ENCODE measurements around the gene MAML2. TPM values are rescaled to one million over a fixed set of nuclear protein-coding genes. Genes with fewer than 3 reads are reported as not detected.

MAML2 gene
- total and polyA plus RNA-seq, 2 of the 8 experiments (the other 6 are each of a cell fraction or from before 2014, with no cell fraction given) = 3.8 to 6.6 TPM

DNA sequence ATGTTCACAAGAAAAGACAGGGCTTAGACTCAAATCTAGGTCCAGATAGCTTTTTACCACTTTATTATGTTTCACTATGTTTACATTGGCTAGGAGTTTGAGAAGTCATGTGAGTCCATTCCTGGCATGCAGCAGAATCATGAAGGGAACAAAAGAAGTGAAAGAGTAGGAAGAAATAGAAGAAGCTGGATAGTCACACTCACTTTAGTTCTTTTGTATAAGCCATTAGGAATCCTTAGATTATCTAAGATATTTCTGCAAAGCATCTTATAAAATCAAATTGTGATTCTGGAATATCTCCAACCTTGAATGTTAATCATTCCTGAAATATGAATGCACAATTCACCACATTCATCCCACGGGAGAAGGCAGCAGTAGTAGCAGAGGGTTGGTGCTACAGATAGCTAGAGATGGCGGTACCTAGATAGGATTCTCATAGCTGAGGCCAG is 31.9 kb downstream of the MAML2 start:
- Histone ChIP-seq H3K9ac (replicated peaks in 1 of 4; ENCODE audit: extremely low read depth in 1 of 4, low read depth in 3 of 4, low read length in 3 of 4) (no peak overlapping the region), H3K23ac (ENCODE audit: insufficient read length) (no peak overlapping the region), H3K79me2 (ENCODE audit: control insufficient read depth in 1 of 2, insufficient read depth in 2 of 2, low read length in 2 of 2) (no peaks in the 10 kb centered on the region), H4K20me1 (replicated peaks in 1 of 2; ENCODE audit: control insufficient read depth in 1 of 2, insufficient read depth in 2 of 2, low read length in 2 of 2) (no peaks in the 10 kb centered on the region), H3K4me1 (replicated peaks in 1 of 4; ENCODE audit: control insufficient read depth in 3 of 4, insufficient read depth in 4 of 4, low read length in 3 of 4) (peaks cover 0 to 15% (median 10%) of the 10 kb centered on the region in 4 experiments; a peak in 4 of 7 replicates), H3K27me3 (replicated peaks in 1 of 4; ENCODE audit: control insufficient read depth in 3 of 4, extremely low read depth in 1 of 4, insufficient read depth in 3 of 4, low read length in 3 of 4) (no peaks in the 10 kb centered on the region), H3K9me3 (ENCODE audit: insufficient read depth in 2 of 2, low read depth in 1 of 2, low read length in 1 of 2) (no peaks in the 10 kb centered on the region), H2AFZ (ENCODE audit: low read length) (no peak overlapping the region), H2AK5ac (ENCODE audit: low read depth, low read length) (no peak overlapping the region), H3K4me2 (ENCODE audit: insufficient read depth in 1 of 2, low read depth in 2 of 2, low read length in 2 of 2) (no peak overlapping the region), H4K5ac (ENCODE audit: insufficient read length, low read depth, low read length) (no peak overlapping the region), H3K4me3 (ENCODE audit: extremely low read depth in 1 of 4, insufficient read depth in 2 of 4, low read depth in 3 of 4, low read length in 4 of 4) (no peak overlapping the region), H3K36me3 (ENCODE audit: control insufficient read depth in 2 of 4, insufficient read depth in 4 of 4, low read length in 3 of 4) (no peaks in the 10 kb centered on the region), H3K14ac (ENCODE audit: insufficient read length) (no peak overlapping the region), H2BK20ac (ENCODE audit: low read length) (no peak overlapping the region), H3K18ac (ENCODE audit: extremely low read depth, low read length) (no peak overlapping the region), H3K23me2 (ENCODE audit: low read depth, low read length) (no peaks in the 10 kb centered on the region), H4K8ac (ENCODE audit: extremely low read depth, insufficient read depth, low read length) (no peak overlapping the region), H3K79me1 (ENCODE audit: low read depth, low read length) (no peaks in the 10 kb centered on the region; the same call in 1 of the 2 replicates), H3K4ac (replicated peaks; ENCODE audit: insufficient read length, low read depth, low read length) (no peak overlapping the region), H3K56ac (replicated peaks; ENCODE audit: insufficient read length, low read depth, low read length) (no peak overlapping the region), H2BK120ac (replicated peaks; ENCODE audit: low read depth, low read length) (no peak overlapping the region), H2BK12ac (ENCODE audit: low read depth, low read length) (no peak overlapping the region), H4K91ac (replicated peaks; ENCODE audit: insufficient read length, low read length) (no peak overlapping the region), H3K27ac (ENCODE audit: low read depth, low read length) (no peak overlapping the region), H2BK5ac (ENCODE audit: low read depth, low read length) (no peak overlapping the region), H2BK15ac (ENCODE audit: low read length) (no peak overlapping the region)
- FAIRE-seq = no peak
- ChIA-PET CTCF (ENCODE audit: partially characterized antibody) (interaction anchor here (0.6 to 2.5 kb wide), 10 partner anchors 11 to 1132 kb away, joined by 3 to 11 read pairs (median 4); partner anchors contain the start of gene MAML2), POLR2A (ENCODE audit: partially characterized antibody) (interaction anchor here (0.7 kb wide), 1 partner anchor 147 kb away, joined by 3 read pairs; no protein-coding TSS in a partner anchor)
- no peak for DNase-seq (ENCODE audit: low read depth in 1 of 2, low spot score in 2 of 2)
- 100% methylated on average over 2 of the region's 2 CpGs; no CpG with 5 or more reads in 1 of the 2 experiments for WGBS, 2 experiments (ENCODE audit: extremely low coverage in 1 of 2, insufficient coverage in 1 of 2, insufficient read length in 1 of 2, insufficient replicate concordance in 2 of 2, low coverage in 1 of 2, low lambda C conversion rate in 2 of 2, missing lambda C conversion rate in 1 of 2)
- TF ChIP-seq SRF (IDR thresholded peaks at IDR 0.05; ENCODE audit: low read depth, low read length) (no peak), RFX5 (IDR thresholded peaks at IDR 0.05; ENCODE audit: borderline replicate concordance, low read depth, low read length) (no peak), PHF8 (conservative IDR thresholded peaks at IDR 0.05; ENCODE audit: low read depth, low read length) (no peak), EP300 (IDR thresholded peaks at IDR 0.05; ENCODE audit: borderline replicate concordance in 1 of 2, low read depth in 2 of 2, low read length in 2 of 2) (no peak), SP1 (IDR thresholded peaks at IDR 0.05; ENCODE audit: low read depth, low read length) (no peak), CBX5 (IDR thresholded peaks at IDR 0.05; ENCODE audit: low read depth, low read length) (no peak), JUN (IDR thresholded peaks at IDR 0.05; ENCODE audit: low read depth, low read length) (no peak), NANOG (IDR thresholded peaks at IDR 0.05; ENCODE audit: insufficient read depth, low read depth, low read length, poor library complexity, severe bottlenecking) (no peak), TAF7 (optimal IDR thresholded peaks at IDR 0.05; ENCODE audit: borderline replicate concordance, low read depth, low read length) (no peak), CHD1 (IDR thresholded peaks at IDR 0.05; ENCODE audit: low read depth, low read length) (no peak), BCL11A (IDR thresholded peaks at IDR 0.05; ENCODE audit: low read depth in 2 of 2, low read length in 2 of 2) (no peak), YY1 (IDR thresholded peaks at IDR 0.05; ENCODE audit: low read depth, low read length) (no peak)
